Keratinocyte (primary cell): Measurements from ENCODE around the gene PIGX. TPM values are rescaled to one million over a fixed set of nuclear protein-coding genes. Genes with fewer than 3 reads are reported as not detected.

Source experiments
- DNase-seq: peaks from one replicate; pipeline ENCODE4 v3.0.0-alpha.2; 2011; ENCODE audit warnings: low read depth, missing footprints, low spot score
- FAIRE-seq: peaks from 2 replicates; lab custom pipeline; 2011; peaks lifted over from hg19 to GRCh38; lab: Jason Lieb, UNC
- H2AFZ ChIP-seq: 2 replicates; pipeline ENCODE4 v1.6.0; 2012; ENCODE audit warnings: low read length, control low read depth, inconsistent platforms; ENCODE audit not compliant: control insufficient read depth
- H3K27ac ChIP-seq: 2 replicates; pipeline ENCODE4 v1.5.1; 2011; ENCODE audit warnings: low read length; ENCODE audit not compliant: control insufficient read depth, insufficient read depth
- H3K27me3 ChIP-seq: 3 replicates; pipeline ENCODE4 v1.6.0; 2011; ENCODE audit warnings: low read length; ENCODE audit not compliant: control insufficient read depth, insufficient read depth; ENCODE audit errors: extremely low read depth
- H3K36me3 ChIP-seq, 2 experiments: 2 replicates in 1 of 2; 3 replicates in 1 of 2; pipeline ENCODE4 v1.5.1; 2011; ENCODE audit warnings: low read length in 2 of 2, mild to moderate bottlenecking in 1 of 2; ENCODE audit not compliant: control insufficient read depth in 2 of 2, insufficient read depth in 2 of 2; ENCODE audit errors: extremely low read depth in 1 of 2
- H3K4me1 ChIP-seq: 3 replicates; pipeline ENCODE4 v1.5.1; 2011; ENCODE audit warnings: low read length; ENCODE audit not compliant: control insufficient read depth, insufficient read depth; ENCODE audit errors: extremely low read depth
- H3K4me2 ChIP-seq: 3 replicates; pipeline ENCODE4 v1.6.0; 2011; ENCODE audit warnings: low read depth, low read length; ENCODE audit not compliant: control insufficient read depth, insufficient read depth; ENCODE audit errors: extremely low read depth
- H3K4me3 ChIP-seq, 3 experiments: fragments of 200-600 bp in 1 of 3; sonication (generic) in 1 of 3; 2 replicates in 2 of 3; 3 replicates in 1 of 3; pipeline ENCODE4 v1.5.1; 2011 to 2016; ENCODE audit warnings: low read length in 3 of 3, mild to moderate bottlenecking in 3 of 3, control low read depth in 2 of 3, inconsistent platforms in 1 of 3, low read depth in 1 of 3, mixed read lengths in 1 of 3, mixed run types in 1 of 3, moderate library complexity in 1 of 3; ENCODE audit not compliant: control insufficient read depth in 2 of 3, insufficient read depth in 2 of 3; ENCODE audit errors: extremely low read depth in 1 of 3
- H3K79me2 ChIP-seq: 2 replicates; pipeline ENCODE4 v1.6.0; 2012; ENCODE audit warnings: low read length; ENCODE audit not compliant: control insufficient read depth, insufficient read depth
- H3K9ac ChIP-seq: 3 replicates; pipeline ENCODE4 v1.6.0; 2011; ENCODE audit warnings: low read length; ENCODE audit not compliant: control insufficient read depth, insufficient read depth; ENCODE audit errors: extremely low read depth
- H3K9me1 ChIP-seq: 3 replicates; pipeline ENCODE4 v1.6.0; 2011; ENCODE audit warnings: low read length; ENCODE audit not compliant: control insufficient read depth, insufficient read depth; ENCODE audit errors: extremely low read depth
- H3K9me3 ChIP-seq: 2 replicates; pipeline ENCODE4 v1.5.1; 2012; ENCODE audit warnings: low read depth, low read length; ENCODE audit not compliant: control insufficient read depth
- H4K20me1 ChIP-seq: 3 replicates; pipeline ENCODE4 v1.6.0; 2011; ENCODE audit warnings: low read length; ENCODE audit not compliant: control insufficient read depth, insufficient read depth; ENCODE audit errors: extremely low read depth
- CTCF ChIP-seq, 3 experiments: IDR thresholded peaks in 1 of 3; conservative IDR thresholded peaks in 1 of 3; optimal IDR thresholded peaks in 1 of 3; 2 replicates in 2 of 3; 3 replicates in 1 of 3; pipeline versions ENCODE3 to v1.5.1; 2011; ENCODE audit warnings: low read length in 3 of 3, mild to moderate bottlenecking in 3 of 3, moderate library complexity in 2 of 3, control low read depth in 1 of 3, inconsistent platforms in 1 of 3; ENCODE audit not compliant: insufficient read depth in 2 of 3; ENCODE audit errors: extremely low read depth in 1 of 3
- EZH2 ChIP-seq: IDR thresholded peaks from one replicate; pipeline ENCODE4 v1.6.1; 2012; ENCODE audit warnings: inconsistent platforms, mild to moderate bottlenecking, low read length, moderate library complexity
- dilution Hi-C: fragments of 300-500 bp; cut with MboI; formaldehyde crosslinking; loops from one replicate; pipeline ENCODE4 v1.7.0; 2020; ENCODE audit warnings: low sequenced_read_pairs; ENCODE audit not compliant: extremely low pct_ligation_motif_present
- polyA plus RNA-seq, 5 experiments: library from polyadenylated mRNA; depleted of rRNA in 3 of 5; stranded (reverse) in 3 of 5; stranded (forward) in 1 of 5; unstranded in 1 of 5; fragments of >200 nt; gene quantifications; 1 replicate in 1 of 5; 2 replicates in 3 of 5; 3 replicates in 1 of 5; pipeline versions ENCODE4 v1.2.1 to v1.2.3, GENCODE V29; 2011 to 2012; ENCODE audit warnings: missing spikeins in 2 of 5, low read depth in 1 of 5, low replicate concordance in 1 of 5

The PIGX gene
- polyA plus RNA-seq, 1 donor (not counting 4 experiments of a cell fraction or from before 2014, with no cell fraction given), result 25.0 TPM

- Histone ChIP-seq H3K36me3 (no peaks in the 10 kb centered on the region), H3K79me2 (no peaks in the 10 kb centered on the region), H3K4me1 (no peaks in the 10 kb centered on the region), H2AFZ (no peak overlapping the region), H3K27ac (no peak overlapping the region), H3K27me3 (no peaks in the 10 kb centered on the region), H4K20me1 (no peaks in the 10 kb centered on the region), H3K9me3 (no peaks in the 10 kb centered on the region), H3K4me3 (no peak overlapping the region), H3K9me1 (no peaks in the 10 kb centered on the region), H3K9ac (no peak overlapping the region), H3K4me2 (no peak overlapping the region)
- dilution Hi-C loops, result no loop called here
- TF ChIP-seq CTCF (optimal IDR thresholded peaks at IDR 0.05 in 1 of 3, IDR thresholded peaks at IDR 0.05 in 1 of 3, conservative IDR thresholded peaks at IDR 0.05 in 1 of 3; ENCODE audit: extremely low read depth in 1 of 3, insufficient read depth in 2 of 3, low read length in 3 of 3), result no peak
- TF ChIP-seq EZH2, result no peak
- DNase-seq, result no peak
- no peak for FAIRE-seq
These were observed 11.4 kb upstream of the PIGX start for GRCh38 chr3:196700801-196701200.

GRCh38 chr3:196706327-196706726, 5.8 kb upstream of the PIGX start:
- Histone ChIP-seq H3K9me3 (no peaks in the 10 kb centered on the region), H3K9ac (no peak overlapping the region), H3K27ac (no peak overlapping the region), H3K4me2 (no peak overlapping the region), H3K27me3 (no peaks in the 10 kb centered on the region), H4K20me1 (no peaks in the 10 kb centered on the region), H3K36me3 (no peaks in the 10 kb centered on the region), H3K9me1 (no peaks in the 10 kb centered on the region), H3K4me3 (no peak overlapping the region), H3K4me1 (peaks cover 20% of the 10 kb centered on the region), H3K79me2 (no peaks in the 10 kb centered on the region), H2AFZ (no peak overlapping the region)
- DNase-seq, result no peak
- no peak for TF ChIP-seq CTCF (optimal IDR thresholded peaks at IDR 0.05 in 1 of 3, IDR thresholded peaks at IDR 0.05 in 1 of 3, conservative IDR thresholded peaks at IDR 0.05 in 1 of 3; ENCODE audit: extremely low read depth in 1 of 3, insufficient read depth in 2 of 3, low read length in 3 of 3)
- TF ChIP-seq EZH2, result no peak
- dilution Hi-C loops, result no loop called here
- FAIRE-seq, result peak; percentile 39
